Astrocyte (in vitro differentiated cells and primary cell): ENCODE measurements around the gene ERG28. TPM values are rescaled to one million over a fixed set of nuclear protein-coding genes. Genes with fewer than 3 reads are reported as not detected.

Source experiments
- DNase-seq: peaks from one replicate; pipeline ENCODE4 v3.0.0-alpha.2; 2010; ENCODE audit warnings: low read depth
- FAIRE-seq: peaks from 2 replicates; lab custom pipeline; 2011; peaks lifted over from hg19 to GRCh38; lab: Jason Lieb, UNC
- H2AFZ ChIP-seq: 2 replicates; pipeline ENCODE4 v1.6.0; 2012; ENCODE audit warnings: low read depth, low read length, inconsistent platforms
- H3K27ac ChIP-seq: 2 replicates; pipeline ENCODE4 v1.5.1; 2011; ENCODE audit warnings: low read depth, low read length, inconsistent platforms
- H3K27me3 ChIP-seq: 2 replicates; pipeline ENCODE4 v1.6.0; 2011; ENCODE audit warnings: low read length, inconsistent platforms; ENCODE audit not compliant: insufficient read depth
- H3K36me3 ChIP-seq: 2 replicates; pipeline ENCODE4 v1.5.1; 2011; ENCODE audit warnings: low read length, inconsistent platforms; ENCODE audit not compliant: insufficient read depth
- H3K4me1 ChIP-seq: 2 replicates; pipeline ENCODE4 v1.5.1; 2011; ENCODE audit warnings: low read length, inconsistent platforms; ENCODE audit not compliant: insufficient read depth
- H3K4me2 ChIP-seq: 2 replicates; pipeline ENCODE4 v1.6.0; 2012; ENCODE audit warnings: low read length, inconsistent platforms
- H3K4me3 ChIP-seq: 2 replicates; pipeline ENCODE4 v1.5.1; 2011; ENCODE audit warnings: low read depth, mild to moderate bottlenecking, low read length, inconsistent platforms; ENCODE audit not compliant: insufficient read depth
- H3K79me2 ChIP-seq: 2 replicates; pipeline ENCODE4 v1.6.0; 2012; ENCODE audit warnings: mild to moderate bottlenecking, low read length, inconsistent platforms; ENCODE audit not compliant: insufficient read depth
- H3K9ac ChIP-seq: 2 replicates; pipeline ENCODE4 v1.6.0; 2012; ENCODE audit warnings: mild to moderate bottlenecking, low read length, inconsistent platforms
- H3K9me3 ChIP-seq: 2 replicates; pipeline ENCODE4 v1.5.1; 2012; ENCODE audit warnings: low read depth, mild to moderate bottlenecking, low read length, inconsistent platforms; ENCODE audit not compliant: insufficient read depth
- H4K20me1 ChIP-seq: 2 replicates; pipeline ENCODE4 v1.6.0; 2012; ENCODE audit warnings: low read length, inconsistent platforms; ENCODE audit not compliant: insufficient read depth
- H3K27ac Mint-ChIP-seq: one replicate; pipeline ENCODE4 v1.8.0; 2021; ENCODE audit warnings: mild to moderate bottlenecking, mixed read lengths; ENCODE audit not compliant: unreplicated experiment
- H3K27me3 Mint-ChIP-seq: one replicate; pipeline ENCODE4 v1.8.0; 2021; ENCODE audit warnings: low read depth, mixed read lengths; ENCODE audit not compliant: unreplicated experiment
- H3K36me3 Mint-ChIP-seq: one replicate; pipeline ENCODE4 v1.8.0; 2021; ENCODE audit warnings: low read depth, mixed read lengths; ENCODE audit not compliant: unreplicated experiment
- H3K4me1 Mint-ChIP-seq: one replicate; pipeline ENCODE4 v1.8.0; 2021; ENCODE audit warnings: low read depth, mixed read lengths; ENCODE audit not compliant: unreplicated experiment
- H3K4me3 Mint-ChIP-seq: one replicate; pipeline ENCODE4 v1.8.0; 2021; ENCODE audit warnings: mild to moderate bottlenecking, moderate library complexity, mixed read lengths; ENCODE audit not compliant: unreplicated experiment
- H3K9me3 Mint-ChIP-seq: one replicate; pipeline ENCODE4 v1.8.0; 2021; ENCODE audit warnings: mild to moderate bottlenecking, mixed read lengths; ENCODE audit not compliant: unreplicated experiment
- EZH2 ChIP-seq: IDR thresholded peaks from 2 replicates; pipeline ENCODE4 v1.6.1; 2012; ENCODE audit warnings: mild to moderate bottlenecking, low read length, inconsistent platforms; ENCODE audit not compliant: insufficient read depth
- total RNA-seq: library from RNA; stranded (reverse); gene quantifications from 2 replicates; pipeline ENCODE4 v1.2.1, GENCODE V29; 2021
- TF ChIP-seq, protein P1 (sequence below): IDR thresholded peaks from 2 replicates; pipeline ENCODE4 v1.5.1; 2011; ENCODE audit warnings: low read depth, mild to moderate bottlenecking, inconsistent platforms, low read length, moderate library complexity; ENCODE audit not compliant: insufficient read depth

Gene ERG28
- total RNA-seq, 1 donor from 2014 or later: 23.1 TPM

DNA sequence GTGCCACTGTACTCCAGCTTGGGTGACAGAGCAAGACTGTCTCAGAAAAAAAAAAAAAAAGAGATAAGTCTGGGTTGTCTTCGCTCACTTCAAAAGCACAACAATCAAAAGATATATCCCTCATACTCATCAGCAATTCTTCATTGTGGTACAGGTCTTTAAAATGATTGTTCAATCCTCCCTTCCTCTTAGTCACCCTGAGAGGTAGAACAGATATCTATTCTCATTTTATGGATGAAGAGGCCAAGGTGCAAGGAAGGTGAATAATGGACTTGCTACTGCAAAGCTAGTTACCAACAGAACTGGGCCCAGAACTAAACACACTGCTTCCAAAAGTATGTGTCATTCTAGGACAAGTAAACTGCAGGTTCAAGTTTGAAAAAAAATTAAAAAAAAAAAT is 7.1 kb downstream of the ERG28 start:
- H3K79me2 ChIP-seq: peaks cover 5% of the 10 kb centered on the region
- H3K27ac Mint-ChIP-seq: no peak overlapping the region

DNA sequence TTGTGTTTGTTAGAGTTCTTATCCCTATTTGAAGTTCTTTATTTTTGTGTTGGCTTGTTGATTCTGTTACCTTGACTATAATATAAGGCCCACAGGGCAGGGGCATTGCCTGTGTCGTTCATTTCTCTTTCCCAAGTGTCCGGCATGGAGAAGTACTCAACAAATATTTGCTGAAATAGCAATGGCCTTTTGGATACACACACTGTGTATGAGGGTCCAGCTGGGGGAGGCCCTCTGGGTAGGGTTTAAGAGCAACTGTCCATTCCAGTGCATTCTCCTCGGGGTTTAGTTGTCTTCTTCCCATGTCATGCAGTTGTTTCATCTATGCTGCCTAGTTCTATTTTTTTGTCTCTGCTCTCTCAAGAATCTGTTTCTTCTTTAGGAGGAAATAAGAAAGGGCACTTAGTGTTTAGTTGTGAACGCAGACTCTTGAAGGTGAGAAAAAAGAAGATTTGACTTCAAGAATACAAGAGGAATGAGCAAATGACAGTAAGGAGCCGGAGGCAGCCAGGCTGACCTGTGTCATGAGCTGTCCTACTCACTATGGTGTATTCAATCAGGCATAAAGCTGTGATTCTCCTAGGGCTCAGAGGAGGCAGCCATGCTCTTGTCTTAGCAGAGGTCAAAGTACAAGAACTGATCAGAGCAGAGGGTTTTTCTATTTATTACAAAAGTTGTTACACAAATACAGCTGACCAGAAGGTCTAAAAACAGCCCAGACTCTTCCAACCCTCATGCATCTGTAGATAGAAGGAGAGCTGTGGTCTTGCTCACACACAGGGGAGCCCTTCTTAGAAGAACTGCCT is 10.2 kb downstream of the ERG28 start:
- H3K4me3 Mint-ChIP-seq: no peak overlapping the region
- H3K9ac ChIP-seq: no peak overlapping the region
- H3K36me3 ChIP-seq: peaks cover 30% of the 10 kb centered on the region
- no peak for TF ChIP-seq EZH2
- TF ChIP-seq, protein P1, sequence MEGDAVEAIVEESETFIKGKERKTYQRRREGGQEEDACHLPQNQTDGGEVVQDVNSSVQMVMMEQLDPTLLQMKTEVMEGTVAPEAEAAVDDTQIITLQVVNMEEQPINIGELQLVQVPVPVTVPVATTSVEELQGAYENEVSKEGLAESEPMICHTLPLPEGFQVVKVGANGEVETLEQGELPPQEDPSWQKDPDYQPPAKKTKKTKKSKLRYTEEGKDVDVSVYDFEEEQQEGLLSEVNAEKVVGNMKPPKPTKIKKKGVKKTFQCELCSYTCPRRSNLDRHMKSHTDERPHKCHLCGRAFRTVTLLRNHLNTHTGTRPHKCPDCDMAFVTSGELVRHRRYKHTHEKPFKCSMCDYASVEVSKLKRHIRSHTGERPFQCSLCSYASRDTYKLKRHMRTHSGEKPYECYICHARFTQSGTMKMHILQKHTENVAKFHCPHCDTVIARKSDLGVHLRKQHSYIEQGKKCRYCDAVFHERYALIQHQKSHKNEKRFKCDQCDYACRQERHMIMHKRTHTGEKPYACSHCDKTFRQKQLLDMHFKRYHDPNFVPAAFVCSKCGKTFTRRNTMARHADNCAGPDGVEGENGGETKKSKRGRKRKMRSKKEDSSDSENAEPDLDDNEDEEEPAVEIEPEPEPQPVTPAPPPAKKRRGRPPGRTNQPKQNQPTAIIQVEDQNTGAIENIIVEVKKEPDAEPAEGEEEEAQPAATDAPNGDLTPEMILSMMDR: no peak
- H3K4me2 ChIP-seq: no peak overlapping the region
- peaks cover 36% of the 10 kb centered on the region for H3K4me1 Mint-ChIP-seq
- H3K79me2 ChIP-seq: no peaks in the 10 kb centered on the region
- H3K4me3 ChIP-seq: no peak overlapping the region
- H3K27me3 Mint-ChIP-seq: no peaks in the 10 kb centered on the region
- H4K20me1 ChIP-seq: peaks cover 3% of the 10 kb centered on the region
- peaks cover 16% of the 10 kb centered on the region for H3K36me3 Mint-ChIP-seq
- H3K4me1 ChIP-seq: peaks cover 37% of the 10 kb centered on the region
- no peaks in the 10 kb centered on the region for H3K9me3 Mint-ChIP-seq
- H3K27ac ChIP-seq: no peak overlapping the region
- H3K27ac Mint-ChIP-seq: no peak overlapping the region
- FAIRE-seq (no peak), DNase-seq (no peak)
- H2AFZ ChIP-seq: no peak overlapping the region
- H3K27me3 ChIP-seq: no peaks in the 10 kb centered on the region
- no peaks in the 10 kb centered on the region for H3K9me3 ChIP-seq

More for the DNA sequence above, 7.1 kb downstream of the ERG28 start:
- no peaks in the 10 kb centered on the region for H3K9me3 ChIP-seq
- peaks cover 3% of the 10 kb centered on the region for H4K20me1 ChIP-seq
- H3K27me3 Mint-ChIP-seq: no peaks in the 10 kb centered on the region
- H3K27me3 ChIP-seq: no peaks in the 10 kb centered on the region
- peaks cover 35% of the 10 kb centered on the region for H3K36me3 ChIP-seq
- no peak overlapping the region for H3K9ac ChIP-seq
- peaks cover 16% of the 10 kb centered on the region for H3K36me3 Mint-ChIP-seq
- H3K4me2 ChIP-seq: no peak overlapping the region
- H3K4me3 Mint-ChIP-seq: no peak overlapping the region
- TF ChIP-seq, protein P1: no peak
- H3K4me1 ChIP-seq: peaks cover 8% of the 10 kb centered on the region
- FAIRE-seq (no peak), DNase-seq (no peak)
- no peak overlapping the region for H2AFZ ChIP-seq
- H3K27ac ChIP-seq: no peak overlapping the region
- H3K4me1 Mint-ChIP-seq: peaks cover 8% of the 10 kb centered on the region
- H3K4me3 ChIP-seq: no peak overlapping the region
- no peaks in the 10 kb centered on the region for H3K9me3 Mint-ChIP-seq

DNA sequence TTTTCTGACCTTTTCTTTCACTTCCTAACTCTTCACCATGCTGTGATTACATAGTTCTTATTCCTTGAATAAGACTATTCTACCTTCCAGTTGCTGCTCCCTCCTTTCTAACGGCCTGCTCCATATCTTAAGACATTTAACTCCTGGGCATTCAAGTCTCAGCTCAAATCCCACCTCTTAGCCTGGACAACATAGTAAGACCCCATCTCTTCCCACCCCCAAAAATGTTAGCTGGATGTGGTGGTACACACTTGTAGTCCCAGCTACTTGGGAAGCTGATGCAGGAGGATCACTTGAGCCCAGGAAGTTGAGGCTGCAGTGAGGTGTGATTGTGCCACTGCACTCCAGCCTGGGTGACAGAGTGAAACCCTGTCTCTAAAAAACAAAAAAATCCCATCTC is 10.9 kb downstream of the ERG28 start:
- Histone ChIP-seq H3K9ac (no peak overlapping the region), H3K27ac (no peak overlapping the region), H3K4me1 (peaks cover 37% of the 10 kb centered on the region), H3K36me3 (peaks cover 30% of the 10 kb centered on the region), H3K4me3 (no peak overlapping the region), H3K79me2 (no peaks in the 10 kb centered on the region), H4K20me1 (peaks cover 3% of the 10 kb centered on the region), H3K27me3 (no peaks in the 10 kb centered on the region), H3K4me2 (no peak overlapping the region), H2AFZ (no peak overlapping the region), H3K9me3 (no peaks in the 10 kb centered on the region)
- TF ChIP-seq EZH2: no peak
- TF ChIP-seq, protein P1: no peak
- H3K27me3 Mint-ChIP-seq: no peaks in the 10 kb centered on the region
- no peaks in the 10 kb centered on the region for H3K9me3 Mint-ChIP-seq
- no peak overlapping the region for H3K4me3 Mint-ChIP-seq
- peaks cover 14% of the 10 kb centered on the region for H3K36me3 Mint-ChIP-seq
- peaks cover 37% of the 10 kb centered on the region for H3K4me1 Mint-ChIP-seq
- no peak for FAIRE-seq
- no peak for DNase-seq
- H3K27ac Mint-ChIP-seq: no peak overlapping the region
